ENCODE measurements around the gene SEC16B.

SEC16B gene

GRCh38 chr1:177953549-177953948, 16.3 kb downstream of the SEC16B start:
- ChIA-PET POLR2A (no interaction called here), CTCF (interaction anchor here (0.6 to 1.0 kb wide), 3 partner anchors 8 to 1951 kb away, joined by 3 read pairs; no protein-coding TSS in a partner anchor)
- TF ChIP-seq ZSCAN18 (tag by site-specific recombination; IDR thresholded peaks at IDR 0.05) (no peak), SP7 (tag by site-specific recombination; IDR thresholded peaks at IDR 0.05) (no peak), BCL11B (tag by site-specific recombination; IDR thresholded peaks at IDR 0.05; ENCODE audit: low read depth) (no peak), ZNF510 (tag by site-specific recombination; IDR thresholded peaks at IDR 0.05; ENCODE audit: insufficient replicate concordance) (no peak), KLF17 (tag by site-specific recombination; IDR thresholded peaks at IDR 0.05) (no peak), MZF1 (tag by site-specific recombination; IDR thresholded peaks at IDR 0.05; ENCODE audit: borderline replicate concordance) (no peak), ZNF677 (tag by site-specific recombination; IDR thresholded peaks at IDR 0.05) (no peak), ZSCAN4 (tag by site-specific recombination; IDR thresholded peaks at IDR 0.05) (no peak), SCRT2 (tag by site-specific recombination; IDR thresholded peaks at IDR 0.05) (no peak)
- Histone ChIP-seq H3K4me3 (ENCODE audit: low read depth, low read length) (no peak overlapping the region), H3K4me1 (ENCODE audit: control insufficient read depth, insufficient read depth, low read length) (no peaks in the 10 kb centered on the region), H3K36me3 (ENCODE audit: control insufficient read depth in 2 of 2, insufficient read depth in 1 of 2, low read length in 2 of 2) (no peaks in the 10 kb centered on the region), H3K9me3 (ENCODE audit: control insufficient read depth, insufficient read depth, low read depth, low read length) (no peaks in the 10 kb centered on the region), H3K27ac (ENCODE audit: extremely low read depth, low read depth, low read length) (no peak overlapping the region)

- Histone ChIP-seq H3K36me3 (ENCODE audit: control insufficient read depth in 2 of 2, insufficient read depth in 1 of 2, low read length in 2 of 2) (no peaks in the 10 kb centered on the region), H3K4me1 (ENCODE audit: control insufficient read depth, insufficient read depth, low read length) (no peaks in the 10 kb centered on the region), H3K4me3 (ENCODE audit: low read depth, low read length) (no peak overlapping the region), H3K27ac (ENCODE audit: extremely low read depth, low read depth, low read length) (no peak overlapping the region), H3K9me3 (ENCODE audit: control insufficient read depth, insufficient read depth, low read depth, low read length) (no peaks in the 10 kb centered on the region)
- CTCF ChIA-PET: interaction anchor here (0.6 kb wide), 1 partner anchor 98 kb away, joined by 4 read pairs; no protein-coding TSS in a partner anchor
- POLR2A ChIA-PET: no interaction called here
- TF ChIP-seq ZNF785 (tag by site-specific recombination; IDR thresholded peaks at IDR 0.05) (no peak), ZNF645 (tag by site-specific recombination; IDR thresholded peaks at IDR 0.05) (no peak), ZBTB44 (tag by site-specific recombination; IDR thresholded peaks at IDR 0.05) (no peak), KLF17 (tag by site-specific recombination; IDR thresholded peaks at IDR 0.05) (no peak), PRDM1 (tag by site-specific recombination; IDR thresholded peaks at IDR 0.05) (no peak), ZNF391 (tag by site-specific recombination; IDR thresholded peaks at IDR 0.05; ENCODE audit: borderline replicate concordance, low read depth) (no peak)
Observed at GRCh38 chr1:177952691-177953090, 17.2 kb downstream of the SEC16B start.

Measured in HEK293 (cell line).